Mesothelial cell of epicardium (in vitro differentiated cells): ENCODE results near the gene ADAP1. TPM values are rescaled to one million over a fixed set of nuclear protein-coding genes. Genes with fewer than 3 reads are reported as not detected.
A peak's percentile ranks its signal among the peaks of the same experiment; 100 is the strongest.

ENCODE experiments used
- DNase-seq, 2 experiments: peaks; one replicate each; pipeline ENCODE4 v3.0.0; 2021; ENCODE audit warnings: low spot score in 2 of 2; ENCODE audit not compliant: unreplicated experiment in 2 of 2
- H3K27ac Mint-ChIP-seq: 2 replicates; pipeline ENCODE4 v1.8.0; 2021; ENCODE audit warnings: mixed read lengths
- H3K27me3 Mint-ChIP-seq: 2 replicates; pipeline ENCODE4 v1.8.0; 2021; ENCODE audit warnings: low read depth, mixed read lengths
- H3K36me3 Mint-ChIP-seq: 2 replicates; pipeline ENCODE4 v1.8.0; 2021; ENCODE audit warnings: mixed read lengths
- H3K4me1 Mint-ChIP-seq: 2 replicates; pipeline ENCODE4 v1.8.0; 2021; ENCODE audit warnings: mixed read lengths
- H3K4me3 Mint-ChIP-seq: 2 replicates; pipeline ENCODE4 v1.8.0; 2021; ENCODE audit warnings: mild to moderate bottlenecking, moderate library complexity, mixed read lengths
- H3K9me3 Mint-ChIP-seq: 2 replicates; pipeline ENCODE4 v1.8.0; 2021; ENCODE audit warnings: mixed read lengths
- total RNA-seq: library from RNA; stranded (reverse); gene quantifications from 3 replicates; pipeline ENCODE4 v1.2.1, GENCODE V29; 2021
- TF ChIP-seq, protein P1 (sequence below): fragments of 200-600 bp; sonication (generic); IDR thresholded peaks from one replicate; pipeline ENCODE4 v1.5.0; 2021; ENCODE audit warnings: antibody characterized with exemption; ENCODE audit not compliant: unreplicated experiment

Gene ADAP1
- total RNA-seq, 1 donor from 2014 or later = 4.0 TPM

DNA sequence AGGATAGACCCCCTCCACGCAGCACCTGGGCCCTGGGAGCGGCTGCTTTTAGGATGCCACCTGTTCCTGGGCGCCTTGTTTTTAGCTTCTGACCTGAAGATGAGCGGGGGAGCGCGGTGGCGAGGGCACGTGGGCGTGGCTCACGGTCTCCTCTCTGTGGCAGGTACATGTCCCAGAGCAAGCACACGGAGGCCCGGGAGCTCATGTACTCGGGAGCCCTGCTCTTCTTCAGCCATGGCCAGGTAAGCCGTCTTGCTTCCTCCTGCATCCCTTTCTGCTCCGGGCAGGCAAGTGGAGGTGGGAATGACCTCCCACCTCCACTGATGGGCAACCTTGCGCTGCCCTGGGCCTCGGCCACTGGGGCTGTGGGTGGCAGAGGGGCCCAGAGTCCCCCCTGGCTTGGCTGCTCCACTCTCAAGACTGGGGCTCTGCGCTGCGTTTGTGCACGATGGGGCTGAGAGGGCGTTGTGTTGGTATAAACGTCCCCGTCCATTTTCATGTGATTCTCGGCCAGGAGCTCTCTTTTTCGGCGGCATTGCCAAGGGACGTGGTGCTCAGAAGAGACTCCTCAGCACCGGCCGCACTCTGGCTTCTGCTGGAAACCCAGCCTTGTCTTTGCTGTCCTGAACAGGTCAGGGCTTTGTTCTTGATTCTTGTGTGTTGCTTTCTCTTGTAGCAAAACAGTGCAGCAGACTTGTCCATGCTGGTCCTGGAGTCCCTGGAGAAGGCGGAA is 68.4 kb downstream of the ADAP1 start:
- peaks cover 8% of the 10 kb centered on the region for H3K36me3 Mint-ChIP-seq
- no peaks in the 10 kb centered on the region for H3K27me3 Mint-ChIP-seq
- no peak overlapping the region for H3K27ac Mint-ChIP-seq
- no peaks in the 10 kb centered on the region for H3K4me1 Mint-ChIP-seq
- H3K9me3 Mint-ChIP-seq = no peaks in the 10 kb centered on the region
- TF ChIP-seq, protein P1, sequence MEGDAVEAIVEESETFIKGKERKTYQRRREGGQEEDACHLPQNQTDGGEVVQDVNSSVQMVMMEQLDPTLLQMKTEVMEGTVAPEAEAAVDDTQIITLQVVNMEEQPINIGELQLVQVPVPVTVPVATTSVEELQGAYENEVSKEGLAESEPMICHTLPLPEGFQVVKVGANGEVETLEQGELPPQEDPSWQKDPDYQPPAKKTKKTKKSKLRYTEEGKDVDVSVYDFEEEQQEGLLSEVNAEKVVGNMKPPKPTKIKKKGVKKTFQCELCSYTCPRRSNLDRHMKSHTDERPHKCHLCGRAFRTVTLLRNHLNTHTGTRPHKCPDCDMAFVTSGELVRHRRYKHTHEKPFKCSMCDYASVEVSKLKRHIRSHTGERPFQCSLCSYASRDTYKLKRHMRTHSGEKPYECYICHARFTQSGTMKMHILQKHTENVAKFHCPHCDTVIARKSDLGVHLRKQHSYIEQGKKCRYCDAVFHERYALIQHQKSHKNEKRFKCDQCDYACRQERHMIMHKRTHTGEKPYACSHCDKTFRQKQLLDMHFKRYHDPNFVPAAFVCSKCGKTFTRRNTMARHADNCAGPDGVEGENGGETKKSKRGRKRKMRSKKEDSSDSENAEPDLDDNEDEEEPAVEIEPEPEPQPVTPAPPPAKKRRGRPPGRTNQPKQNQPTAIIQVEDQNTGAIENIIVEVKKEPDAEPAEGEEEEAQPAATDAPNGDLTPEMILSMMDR = no peak
- DNase-seq = no peak
- H3K4me3 Mint-ChIP-seq = no peak overlapping the region

DNA sequence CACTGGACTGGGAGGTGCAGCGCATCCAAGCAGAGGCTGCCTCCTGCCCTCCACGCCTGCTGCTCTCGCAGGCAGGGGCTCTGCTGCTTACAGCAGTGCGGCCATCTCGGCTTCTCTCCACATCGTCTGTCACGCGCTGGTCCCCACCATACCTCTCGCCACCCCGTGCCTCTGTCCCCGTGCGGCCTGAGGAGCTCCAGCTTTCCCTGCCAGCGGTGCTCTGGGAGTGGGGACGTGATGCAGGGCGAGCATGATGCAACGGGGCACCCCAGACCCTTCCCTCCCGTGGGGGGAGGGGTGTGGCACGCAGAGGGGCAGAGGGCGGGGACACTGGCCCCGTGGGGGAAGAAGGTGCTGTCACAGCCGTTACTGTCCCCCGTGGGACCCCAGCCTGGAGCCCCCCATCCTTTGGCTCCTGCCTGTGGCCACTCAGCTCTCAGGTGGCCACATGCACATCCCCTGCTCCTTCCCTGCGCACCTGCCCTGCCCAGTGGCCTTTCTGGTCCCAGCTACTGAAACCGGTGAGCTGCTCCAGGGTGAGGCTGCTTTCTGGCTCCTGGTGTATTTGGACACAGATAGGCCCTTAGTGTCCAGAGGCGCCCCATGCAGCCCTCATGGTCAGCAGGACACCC is 69.1 kb downstream of the ADAP1 start:
- Mint-ChIP-seq H3K27ac (no peak overlapping the region), H3K27me3 (no peaks in the 10 kb centered on the region), H3K4me1 (no peaks in the 10 kb centered on the region)

DNA sequence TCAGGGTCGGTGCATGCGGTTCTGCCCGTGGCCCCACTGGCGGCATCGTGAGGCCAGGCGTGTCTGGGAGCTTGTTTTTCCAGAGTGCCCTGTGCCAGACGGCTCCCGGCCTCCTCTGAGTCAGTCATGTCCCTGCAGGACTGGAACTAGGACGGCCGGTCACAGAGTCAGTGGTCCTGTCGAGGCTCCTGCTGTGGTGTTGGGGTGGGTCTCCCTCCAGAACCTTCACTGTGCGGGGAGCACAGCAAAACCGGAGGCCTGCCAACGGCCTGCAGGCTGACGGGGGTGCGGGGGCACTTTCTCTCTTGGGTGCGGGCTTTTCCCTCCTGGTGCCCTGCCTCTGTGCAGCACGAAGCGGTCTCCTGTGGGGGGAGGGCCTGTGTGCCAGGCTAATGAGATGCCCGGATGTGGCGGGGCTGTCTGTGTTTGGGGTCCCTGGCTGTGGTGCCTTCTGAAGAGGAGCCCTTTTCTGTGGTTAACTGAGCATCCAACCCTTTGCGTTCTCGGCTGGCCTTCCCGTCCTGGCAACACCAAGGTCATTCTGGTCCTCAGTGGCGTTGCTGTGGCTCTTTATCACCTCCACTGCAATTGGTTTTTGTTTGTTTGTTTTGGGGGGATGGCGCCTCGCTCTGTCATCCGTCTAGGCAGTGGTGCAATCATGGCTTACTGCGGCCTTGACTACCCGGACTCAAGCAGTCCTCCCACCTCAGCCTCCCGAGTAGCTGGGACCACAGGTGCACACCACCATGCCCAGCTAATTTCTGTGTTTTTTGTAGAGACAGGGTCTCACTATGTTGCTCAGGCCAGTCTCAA is 70.1 kb downstream of the ADAP1 start:
- Mint-ChIP-seq H3K36me3 (peaks cover 6% of the 10 kb centered on the region), H3K27ac (no peak overlapping the region), H3K27me3 (no peaks in the 10 kb centered on the region), H3K4me3 (no peak overlapping the region), H3K4me1 (no peaks in the 10 kb centered on the region), H3K9me3 (no peaks in the 10 kb centered on the region)
- DNase-seq = no peak
- TF ChIP-seq, protein P1 = no peak

More for the DNA sequence above, 69.1 kb downstream of the ADAP1 start:
- no peaks in the 10 kb centered on the region for H3K9me3 Mint-ChIP-seq
- H3K36me3 Mint-ChIP-seq = peaks cover 6% of the 10 kb centered on the region
- DNase-seq = no peak
- H3K4me3 Mint-ChIP-seq = no peak overlapping the region
- TF ChIP-seq, protein P1 = no peak

DNA sequence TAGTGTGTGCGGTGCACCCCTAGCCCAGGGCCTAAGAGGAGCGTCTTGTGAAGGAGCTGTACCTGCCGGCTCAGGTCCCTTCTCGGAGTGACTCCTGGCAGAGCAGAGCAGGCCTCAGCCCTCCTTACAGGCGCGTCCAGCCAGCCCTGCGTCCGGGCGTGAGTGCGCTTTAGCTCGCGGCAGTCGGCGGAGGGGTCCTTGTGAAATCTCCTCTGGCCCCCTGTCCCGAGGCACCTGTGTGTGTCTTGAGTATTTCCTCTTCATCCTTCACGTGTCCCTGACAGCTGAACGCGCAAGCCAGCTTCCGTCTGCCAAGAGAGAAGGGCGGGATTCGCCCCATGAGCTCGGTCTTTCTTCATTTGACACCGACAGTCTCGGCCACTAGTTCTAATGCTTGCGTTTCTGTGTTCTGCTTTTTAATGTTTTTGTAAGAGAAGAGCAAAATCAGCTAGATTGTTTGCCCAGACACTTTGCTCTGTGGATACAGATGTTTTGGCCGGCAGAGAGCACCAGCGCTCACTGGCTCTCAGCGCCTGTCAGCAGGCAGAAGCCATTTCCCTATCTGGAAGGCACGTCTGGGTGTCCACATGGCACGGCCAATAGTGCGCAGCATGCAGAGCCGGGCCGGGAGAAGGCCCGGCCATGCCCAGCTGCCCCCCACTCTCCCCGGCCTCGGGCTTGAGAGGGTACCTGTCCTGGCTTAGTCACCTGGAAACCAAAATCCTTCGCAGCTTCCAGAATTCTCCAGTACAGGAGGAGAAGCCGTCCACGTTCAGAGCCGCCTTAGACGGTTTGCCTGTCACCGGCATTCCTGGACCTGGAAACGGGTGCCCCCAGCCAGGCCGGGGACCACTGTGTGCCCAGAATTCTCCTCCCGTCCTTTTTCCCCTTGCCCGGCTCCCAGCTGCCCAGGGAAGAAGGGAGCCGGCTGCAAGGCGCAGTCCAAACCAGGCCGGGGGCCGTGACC is 71.1 kb downstream of the ADAP1 start:
- Mint-ChIP-seq H3K4me3 (no peak overlapping the region), H3K27ac (peak overlapping the region; percentile 19), H3K27me3 (no peaks in the 10 kb centered on the region), H3K9me3 (no peaks in the 10 kb centered on the region), H3K4me1 (peaks cover 4% of the 10 kb centered on the region), H3K36me3 (peaks cover 5% of the 10 kb centered on the region)
- DNase-seq = no peak
- TF ChIP-seq, protein P1 = no peak
